Activated CD8-positive, alpha-beta memory T cell treated with anti-CD3 and anti-CD28 coated beads for 4 hours (primary cell): ENCODE results near the gene OR52E5.

Source experiments
- DNase-seq, 2 donors: peaks; one replicate each; pipeline ENCODE4 v3.0.0-alpha.2; 2020; ENCODE audit warnings: low read depth in 2 of 2

The OR52E5 gene

DNA sequence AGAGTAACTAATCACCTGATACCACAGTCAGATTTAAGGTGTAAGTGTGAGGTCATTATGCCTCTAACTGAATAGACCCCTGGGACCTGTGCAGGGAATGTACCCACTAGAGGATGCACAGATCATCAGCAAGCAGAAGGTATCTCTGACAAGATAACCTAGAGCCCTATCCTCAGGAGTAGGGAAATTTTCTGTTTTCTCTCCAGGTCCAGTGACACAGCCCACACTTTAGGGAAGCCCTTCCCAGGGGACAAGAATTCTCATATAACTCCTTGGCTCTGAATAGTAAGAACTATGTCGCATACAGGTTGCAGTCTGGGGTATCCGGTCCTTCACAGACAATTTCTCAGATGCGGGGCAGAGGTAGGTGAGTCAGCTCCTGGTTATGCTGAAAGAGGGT lies at the start of gene OR52E5:
OR52E5 (plus strand) TSS at position 301 of the 400 bp plus-strand sequence. CDS start 7,569 bp downstream, outside the sequence.
- DNase-seq = no peak

- no peak for DNase-seq
Observed at GRCh38 chr11:5846701-5847100, 46.3 kb upstream of the OR52E5 start.

DNA sequence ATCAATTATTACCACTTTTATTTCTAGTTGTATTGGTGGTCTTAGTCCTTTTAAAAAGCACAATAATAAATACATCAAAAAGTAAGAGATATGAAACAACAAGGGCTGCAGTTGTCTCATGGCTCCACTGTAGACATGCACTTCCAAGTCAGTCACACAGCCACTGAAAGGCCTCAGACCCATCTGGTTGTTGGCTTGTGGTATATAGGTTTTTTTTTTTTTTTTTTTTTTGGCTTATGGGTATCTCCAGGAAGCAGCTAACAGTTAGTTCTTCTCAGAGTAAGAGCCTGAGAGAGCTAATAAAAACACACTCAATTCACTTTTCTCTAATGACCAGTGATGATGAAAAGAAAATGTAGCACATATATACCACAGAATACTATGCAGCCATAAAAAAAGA lies 45.3 kb upstream of the OR52E5 start:
- no peak for DNase-seq

- no peak for DNase-seq
Observed at GRCh38 chr11:5851002-5851401, 42.0 kb upstream of the OR52E5 start.

GRCh38 chr11:5857590-5857989 lies 35.4 kb upstream of the OR52E5 start, which contains the start of gene OR52E8:
OR52E8 (minus strand) TSS chr11:5857690; CDS start chr11:5857690, 0 bp downstream.
- no peak for DNase-seq

- DNase-seq = no peak
Observed at GRCh38 chr11:5865826-5866225, 27.2 kb upstream of the OR52E5 start.

GRCh38 chr11:5878564-5878963 lies 14.4 kb upstream of the OR52E5 start:
- no peak for DNase-seq

GRCh38 chr11:5880329-5880728 lies 12.7 kb upstream of the OR52E5 start, which contains the start of gene OR52E4:
OR52E4 (plus strand) TSS chr11:5880629; CDS start chr11:5884293, 3,664 bp downstream.
- no peak for DNase-seq

DNA sequence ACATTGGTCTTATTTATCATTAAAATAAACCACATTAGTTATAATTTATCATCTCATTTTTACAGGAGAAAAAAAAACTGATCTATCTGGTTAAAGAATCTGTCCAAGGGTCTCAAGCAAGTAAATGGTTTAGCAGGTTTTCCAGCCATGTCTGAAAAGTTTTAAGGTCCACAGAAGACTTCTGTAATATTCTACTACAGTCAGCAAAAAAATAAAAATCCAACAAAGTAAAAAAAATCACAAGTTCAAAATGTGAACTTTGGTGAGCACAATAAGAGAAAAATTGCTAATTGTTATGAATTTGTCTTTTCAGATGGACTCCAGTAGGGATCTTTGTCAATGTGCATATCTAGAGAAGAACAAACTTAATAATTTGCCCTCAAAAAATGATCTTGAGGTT lies 11.3 kb upstream of the OR52E5 start:
- DNase-seq = no peak

DNA sequence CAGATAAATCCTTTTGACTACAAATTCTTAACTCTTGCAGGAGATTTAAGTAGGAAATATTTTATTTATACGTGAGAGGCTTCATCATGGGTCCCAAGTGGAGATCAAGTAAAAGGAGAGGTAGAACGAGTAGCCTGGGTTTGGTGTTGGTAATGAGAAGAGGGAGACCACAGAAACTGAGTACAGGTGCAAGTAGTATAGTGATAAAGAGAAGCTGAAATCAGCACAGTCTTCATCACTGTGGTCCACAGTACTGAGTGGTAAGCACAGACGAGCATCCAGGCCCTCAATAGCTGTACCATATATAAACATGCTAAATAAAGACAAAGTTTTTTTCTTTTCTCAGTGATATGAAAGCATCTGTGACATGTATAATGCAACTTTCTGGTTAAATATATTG lies 5.8 kb upstream of the OR52E5 start:
- no peak for DNase-seq

GRCh38 chr11:5887661-5888060 lies 5.3 kb upstream of the OR52E5 start:
- DNase-seq = no peak

- no peak for DNase-seq
Observed at GRCh38 chr11:5891216-5891800, 1.7 kb upstream of the OR52E5 start.

DNA sequence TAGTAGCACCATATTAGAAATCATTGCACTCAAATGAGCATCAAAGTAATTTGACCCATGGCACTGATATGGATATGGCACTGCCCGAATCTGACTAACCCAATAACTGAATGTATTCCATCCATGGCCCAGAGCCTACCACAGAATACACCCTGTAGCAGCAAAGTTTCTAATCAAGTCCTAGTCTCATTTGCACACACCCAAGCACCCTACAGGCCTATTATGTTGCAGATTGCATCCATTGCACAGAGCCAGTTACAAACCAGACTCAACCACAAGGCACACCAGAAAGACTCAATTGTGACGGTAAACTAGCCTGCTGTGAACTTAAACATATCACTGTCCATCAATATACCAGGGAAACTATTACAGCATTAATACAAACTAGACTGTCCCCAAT lies 6.5 kb downstream of the OR52E5 start:
- DNase-seq = no peak

DNA sequence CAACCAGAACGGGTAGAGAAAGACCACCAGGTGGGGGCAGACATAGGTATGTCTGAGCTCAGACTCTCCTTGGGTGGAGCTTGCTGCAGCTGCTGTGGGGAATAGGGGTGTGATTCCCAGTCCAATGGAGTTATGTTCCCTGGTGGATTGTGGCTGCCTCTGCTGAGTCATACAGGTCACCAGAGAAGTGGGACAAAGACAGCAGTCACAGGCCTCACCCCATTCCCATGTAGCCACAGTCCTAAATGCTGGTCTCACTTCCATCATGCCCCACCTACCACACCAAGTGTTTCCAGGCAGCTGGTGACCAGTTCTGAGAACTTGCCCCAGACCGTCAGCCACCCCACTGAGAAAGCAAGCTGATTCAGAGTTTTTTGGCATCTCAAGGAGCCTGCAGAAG lies 17.5 kb downstream of the OR52E5 start:
- DNase-seq = no peak

- DNase-seq = no peak
Observed at GRCh38 chr11:5922749-5923426, 29.9 kb downstream of the OR52E5 start.

DNA sequence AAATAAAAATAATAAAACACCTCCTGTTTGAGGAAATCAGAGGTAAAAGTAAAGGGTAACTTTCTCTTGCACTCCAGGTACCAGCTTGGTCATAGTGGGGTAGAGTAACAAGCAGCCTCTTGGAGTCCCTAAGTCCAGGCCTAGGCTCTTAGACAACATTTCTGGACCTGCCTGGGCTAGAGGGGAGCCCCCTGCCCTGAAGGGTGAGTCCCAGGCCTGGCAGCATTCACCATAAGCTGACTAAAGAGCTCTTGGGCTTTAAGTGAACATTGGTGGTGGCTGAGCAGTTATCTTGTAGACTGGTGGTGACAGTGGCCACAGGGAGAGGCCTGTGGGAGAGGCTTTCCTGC lies 30.4 kb downstream of the OR52E5 start:
- no peak for DNase-seq

GRCh38 chr11:5923794-5924193 lies 30.8 kb downstream of the OR52E5 start:
- no peak for DNase-seq

- no peak for DNase-seq
Observed at GRCh38 chr11:5928271-5928670, 35.3 kb downstream of the OR52E5 start.

GRCh38 chr11:5928811-5929210 lies 35.8 kb downstream of the OR52E5 start:
- DNase-seq = no peak

DNA sequence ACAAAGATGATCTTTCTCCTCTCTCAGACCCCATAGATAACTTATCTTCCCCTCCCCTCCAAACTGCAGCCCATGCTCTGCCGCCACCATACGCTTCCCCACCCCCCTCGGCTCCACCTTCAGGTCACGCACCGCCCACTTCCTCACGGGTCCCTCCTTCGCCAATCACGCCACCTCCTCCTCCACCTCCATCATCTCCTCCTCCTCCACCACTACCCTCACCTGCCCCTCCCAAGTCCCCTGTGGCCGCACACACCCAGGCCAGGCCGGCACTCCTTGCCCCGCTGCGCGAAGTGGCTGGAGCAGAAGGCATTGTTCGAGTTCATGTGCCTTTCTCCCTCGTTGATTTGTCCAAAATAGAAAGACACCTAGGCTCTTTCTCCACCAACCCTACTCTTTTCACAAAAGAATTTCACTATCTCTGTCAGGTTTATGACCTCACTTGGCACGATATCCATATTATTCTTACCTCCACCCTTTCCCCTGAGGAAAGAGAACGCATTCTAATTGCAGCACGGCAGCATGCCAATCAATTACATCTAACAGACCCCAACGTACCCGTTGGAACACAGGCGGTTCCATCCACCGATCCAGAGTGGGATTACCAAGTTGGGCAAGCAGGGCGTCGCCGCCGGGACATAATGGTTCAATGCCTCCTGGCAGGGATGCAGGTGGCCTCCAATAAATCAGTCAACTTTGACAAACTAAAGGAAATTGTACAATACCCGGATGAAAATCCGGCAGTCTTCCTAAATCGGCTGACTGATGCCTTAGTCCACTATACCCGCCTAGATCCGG lies 36.8 kb downstream of the OR52E5 start:
- no peak for DNase-seq

DNA sequence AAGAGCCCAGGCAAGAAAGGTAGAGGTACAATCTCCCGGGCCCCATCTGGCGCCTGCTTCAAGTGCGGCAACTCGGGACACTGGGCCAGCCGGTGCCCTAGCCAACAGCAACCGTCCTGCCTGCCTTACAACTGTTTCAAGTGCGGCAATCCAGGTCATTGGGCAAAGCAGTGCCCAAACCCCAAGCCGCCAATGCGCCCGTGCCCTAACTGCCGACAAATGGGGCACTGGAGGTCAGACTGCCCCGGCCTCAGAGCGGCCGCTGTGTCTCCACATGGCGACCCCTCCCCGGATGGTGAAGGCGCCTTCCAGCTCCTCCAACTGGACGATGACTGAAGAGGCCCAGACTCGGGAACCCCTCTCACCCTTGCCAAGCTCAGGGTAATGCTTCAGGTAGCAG lies 37.6 kb downstream of the OR52E5 start:
- DNase-seq = no peak

DNA sequence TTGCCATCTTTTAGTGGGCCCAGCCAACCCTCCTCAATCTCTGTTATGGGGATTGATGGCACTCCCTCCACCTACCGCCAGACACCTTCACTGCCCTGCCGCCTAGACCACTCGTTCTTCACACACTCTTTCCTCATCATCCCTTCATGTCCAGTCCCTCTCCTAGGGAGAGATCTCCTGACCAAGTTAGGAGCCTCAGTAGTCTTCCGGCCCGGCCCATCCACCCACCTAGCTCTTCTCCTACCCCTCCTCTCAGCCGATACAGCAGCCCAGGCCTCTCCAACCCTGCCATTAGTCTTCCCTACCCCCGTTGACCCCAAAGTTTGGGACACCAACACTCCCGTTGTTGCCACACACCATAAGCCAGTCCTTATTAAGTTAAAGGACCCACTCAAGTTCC lies 38.1 kb downstream of the OR52E5 start:
- DNase-seq = no peak

GRCh38 chr11:5932671-5933070 lies 39.7 kb downstream of the OR52E5 start:
- no peak for DNase-seq
